Tibial nerve (tissue), 4 donors: ENCODE results near the gene THBS4. TPM values are rescaled to one million over a fixed set of nuclear protein-coding genes. Genes with fewer than 3 reads are reported as not detected.

ENCODE experiments used
- DNase-seq, 2 donors: peaks; one replicate each; pipeline ENCODE4 v3.0.0-alpha.2; 2019; ENCODE audit warnings: low spot score in 2 of 2
- H3K27ac ChIP-seq, 4 donors: fragments of 200-600 bp; sonication (generic) in 3 of 4; one replicate each; pipeline ENCODE4 v1.5.1; 2017 to 2019; ENCODE audit warnings: mild to moderate bottlenecking in 1 of 4
- H3K27me3 ChIP-seq, 2 donors: fragments of 200-600 bp; sonication (generic) in 1 of 2; one replicate each; pipeline versions ENCODE4 v1.5.1 to v1.6.0; 2017 to 2019
- H3K36me3 ChIP-seq, 3 donors: fragments of 200-600 bp; sonication (generic); one replicate each; pipeline ENCODE4 v1.5.1; 2018 to 2019
- H3K4me1 ChIP-seq, 4 donors: fragments of 200-600 bp; sonication (generic) in 3 of 4; one replicate each; pipeline ENCODE4 v1.5.1; 2017 to 2019
- H3K4me3 ChIP-seq, 4 donors: fragments of 200-600 bp; sonication (generic) in 3 of 4; one replicate each; pipeline ENCODE4 v1.5.1; 2017 to 2019; ENCODE audit warnings: mild to moderate bottlenecking in 1 of 4, moderate library complexity in 1 of 4
- H3K9me3 ChIP-seq, 4 donors: fragments of 200-600 bp; sonication (generic) in 3 of 4; one replicate each; pipeline ENCODE4 v1.5.1; 2017 to 2019
- EP300 ChIP-seq, 2 donors: sonication (generic); formaldehyde crosslinking; IDR thresholded peaks; one replicate each; pipeline ENCODE4 v1.6.1; 2017; ENCODE audit warnings: antibody characterized with exemption in 2 of 2, mild to moderate bottlenecking in 1 of 2
- POLR2A ChIP-seq, 2 donors: fragments of 450-650 bp; IDR thresholded peaks; one replicate each; pipeline ENCODE4 v1.6.1; 2017; ENCODE audit warnings: antibody characterized with exemption in 2 of 2, mild to moderate bottlenecking in 2 of 2, moderate library complexity in 2 of 2
- WGBS, 2 donors: methylation state at CpG; one replicate each; pipeline ENCODE4 v1.1.5; 2018; 5-methylcytosine and 5-hydroxymethylcytosine counted together
- total RNA-seq, 4 donors: library from RNA; depleted of rRNA; stranded (reverse); fragments of >200 nt; gene quantifications; one replicate each; pipeline ENCODE4 v1.1.0, GENCODE V29; 2016
- TF ChIP-seq, protein P1 (sequence below), 5 experiments: fragments of 200-600 bp in 3 of 5; fragments of 450-650 bp in 2 of 5; sonication (generic) in 3 of 5; IDR thresholded peaks; one replicate each; pipeline ENCODE4 v1.5.1; 2016 to 2019; ENCODE audit warnings: antibody characterized with exemption in 5 of 5, mild to moderate bottlenecking in 3 of 5, moderate library complexity in 2 of 5

Gene THBS4
- total RNA-seq, 4 donors from 2014 or later = 99.0 to 376 (median 157) TPM

DNA sequence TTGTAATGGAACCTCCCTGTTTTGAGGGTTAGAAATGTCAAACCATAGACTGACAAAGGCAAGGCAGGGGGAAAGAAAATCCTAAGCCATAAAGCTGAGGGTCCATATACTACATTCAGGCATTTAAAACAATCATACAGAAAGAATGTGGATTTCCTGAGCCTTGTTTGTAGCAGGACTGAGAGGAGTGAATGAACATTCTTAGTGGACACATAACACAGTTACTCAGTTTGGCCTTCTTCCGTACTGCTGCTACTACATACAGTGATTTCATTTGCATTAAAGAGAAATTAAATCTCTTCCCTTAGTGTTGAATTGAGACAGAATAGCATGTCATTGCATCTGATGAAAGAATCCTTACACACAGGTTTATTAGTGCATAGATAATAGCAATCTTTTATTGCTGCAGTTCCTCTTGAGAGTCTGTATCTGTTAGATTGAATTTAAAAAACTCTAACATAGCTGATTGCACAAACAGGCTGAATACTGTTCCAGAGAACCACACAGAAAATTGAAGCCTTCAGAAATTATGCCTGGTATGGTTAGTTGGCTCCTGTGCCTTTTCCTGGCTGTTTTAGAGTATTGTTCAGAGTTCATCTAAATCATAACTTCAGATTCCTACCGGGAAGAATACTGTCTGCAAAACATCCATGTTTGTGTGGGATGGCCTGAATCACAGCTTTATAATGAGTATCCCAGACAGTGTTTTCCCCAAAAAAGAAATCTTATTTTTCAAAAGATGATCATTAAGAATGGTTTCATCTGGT, 42.1 kb upstream of the THBS4 start:
- DNase-seq = no peak
- Histone ChIP-seq H3K4me1 (peaks cover 0 to 29% (median 7%) of the 10 kb centered on the region in 4 donors), H3K9me3 (no peaks in the 10 kb centered on the region), H3K36me3 (peaks cover 0 to 10% (median 0%) of the 10 kb centered on the region in 3 donors), H3K27ac (no peak overlapping the region), H3K4me3 (no peak overlapping the region), H3K27me3 (no peaks in the 10 kb centered on the region)
- 30 to 58% methylated on average over 2 of the region's 2 CpGs for WGBS, 2 donors
- TF ChIP-seq, protein P1, sequence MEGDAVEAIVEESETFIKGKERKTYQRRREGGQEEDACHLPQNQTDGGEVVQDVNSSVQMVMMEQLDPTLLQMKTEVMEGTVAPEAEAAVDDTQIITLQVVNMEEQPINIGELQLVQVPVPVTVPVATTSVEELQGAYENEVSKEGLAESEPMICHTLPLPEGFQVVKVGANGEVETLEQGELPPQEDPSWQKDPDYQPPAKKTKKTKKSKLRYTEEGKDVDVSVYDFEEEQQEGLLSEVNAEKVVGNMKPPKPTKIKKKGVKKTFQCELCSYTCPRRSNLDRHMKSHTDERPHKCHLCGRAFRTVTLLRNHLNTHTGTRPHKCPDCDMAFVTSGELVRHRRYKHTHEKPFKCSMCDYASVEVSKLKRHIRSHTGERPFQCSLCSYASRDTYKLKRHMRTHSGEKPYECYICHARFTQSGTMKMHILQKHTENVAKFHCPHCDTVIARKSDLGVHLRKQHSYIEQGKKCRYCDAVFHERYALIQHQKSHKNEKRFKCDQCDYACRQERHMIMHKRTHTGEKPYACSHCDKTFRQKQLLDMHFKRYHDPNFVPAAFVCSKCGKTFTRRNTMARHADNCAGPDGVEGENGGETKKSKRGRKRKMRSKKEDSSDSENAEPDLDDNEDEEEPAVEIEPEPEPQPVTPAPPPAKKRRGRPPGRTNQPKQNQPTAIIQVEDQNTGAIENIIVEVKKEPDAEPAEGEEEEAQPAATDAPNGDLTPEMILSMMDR (IDR thresholded peaks at IDR 0.05) = no peak
- no peak for TF ChIP-seq POLR2A (IDR thresholded peaks at IDR 0.05)

DNA sequence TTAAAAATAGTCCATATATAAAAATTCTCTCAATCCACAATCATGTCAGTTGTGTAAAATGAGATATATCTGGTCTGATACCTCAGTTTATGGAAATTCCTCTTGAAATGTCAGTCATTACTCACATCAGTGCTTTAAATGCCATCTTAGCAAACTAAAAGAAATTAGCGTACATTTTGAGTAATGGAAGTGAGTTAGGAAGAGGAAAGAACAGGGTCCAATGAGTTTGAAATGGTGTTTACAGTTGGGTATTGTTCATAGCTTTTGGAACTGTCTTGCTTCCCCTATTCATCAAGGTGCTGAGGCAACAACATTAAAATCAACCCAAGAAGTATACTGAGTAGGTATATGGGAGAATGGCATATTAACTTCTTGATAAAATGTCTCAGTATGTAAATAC, 35.4 kb upstream of the THBS4 start:
- H3K36me3 ChIP-seq = peaks cover 0 to 8% (median 0%) of the 10 kb centered on the region in 3 donors
- H3K27ac ChIP-seq = no peak overlapping the region
- no peaks in the 10 kb centered on the region for H3K4me1 ChIP-seq
- no peak for TF ChIP-seq EP300 (IDR thresholded peaks at IDR 0.05)
- TF ChIP-seq, protein P1 (IDR thresholded peaks at IDR 0.05) = no peak
- TF ChIP-seq POLR2A (IDR thresholded peaks at IDR 0.05) = no peak
- DNase-seq = no peak
- no peaks in the 10 kb centered on the region for H3K9me3 ChIP-seq
- H3K4me3 ChIP-seq = no peak overlapping the region
- 93 to 94% methylated on average over 1 of the region's 1 CpG for WGBS, 2 donors
- H3K27me3 ChIP-seq = no peaks in the 10 kb centered on the region

DNA sequence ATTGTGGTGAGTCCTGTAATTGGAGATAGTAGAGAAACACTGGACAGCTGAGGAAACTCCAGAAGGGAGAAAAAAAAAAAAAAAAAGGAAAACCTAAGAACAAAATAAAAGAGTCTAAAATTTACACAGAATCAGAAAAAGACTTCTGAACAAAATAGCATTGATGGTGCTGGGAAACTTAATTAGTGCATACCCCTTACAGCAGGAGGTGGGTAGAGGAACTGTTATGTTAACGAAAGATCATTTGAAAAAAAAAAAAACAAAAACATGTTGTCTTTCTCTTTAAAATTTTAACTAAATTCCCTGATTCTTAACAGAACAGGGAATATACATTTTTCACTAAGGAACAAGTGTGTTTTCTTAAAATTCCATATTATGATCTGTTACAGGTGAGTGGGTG, 32.5 kb upstream of the THBS4 start:
- TF ChIP-seq POLR2A (IDR thresholded peaks at IDR 0.05) (no peak), EP300 (IDR thresholded peaks at IDR 0.05) (no peak)
- TF ChIP-seq, protein P1 (IDR thresholded peaks at IDR 0.05) = no peak
- DNase-seq = no peak
- no peaks in the 10 kb centered on the region for H3K27me3 ChIP-seq
- H3K9me3 ChIP-seq = no peaks in the 10 kb centered on the region
- H3K4me1 ChIP-seq = no peaks in the 10 kb centered on the region
- peaks cover 0 to 8% (median 0%) of the 10 kb centered on the region in 3 donors for H3K36me3 ChIP-seq
- H3K27ac ChIP-seq = no peak overlapping the region
- 86 to 96% methylated on average over 1 of the region's 1 CpG for WGBS, 2 donors
- H3K4me3 ChIP-seq = no peak overlapping the region

DNA sequence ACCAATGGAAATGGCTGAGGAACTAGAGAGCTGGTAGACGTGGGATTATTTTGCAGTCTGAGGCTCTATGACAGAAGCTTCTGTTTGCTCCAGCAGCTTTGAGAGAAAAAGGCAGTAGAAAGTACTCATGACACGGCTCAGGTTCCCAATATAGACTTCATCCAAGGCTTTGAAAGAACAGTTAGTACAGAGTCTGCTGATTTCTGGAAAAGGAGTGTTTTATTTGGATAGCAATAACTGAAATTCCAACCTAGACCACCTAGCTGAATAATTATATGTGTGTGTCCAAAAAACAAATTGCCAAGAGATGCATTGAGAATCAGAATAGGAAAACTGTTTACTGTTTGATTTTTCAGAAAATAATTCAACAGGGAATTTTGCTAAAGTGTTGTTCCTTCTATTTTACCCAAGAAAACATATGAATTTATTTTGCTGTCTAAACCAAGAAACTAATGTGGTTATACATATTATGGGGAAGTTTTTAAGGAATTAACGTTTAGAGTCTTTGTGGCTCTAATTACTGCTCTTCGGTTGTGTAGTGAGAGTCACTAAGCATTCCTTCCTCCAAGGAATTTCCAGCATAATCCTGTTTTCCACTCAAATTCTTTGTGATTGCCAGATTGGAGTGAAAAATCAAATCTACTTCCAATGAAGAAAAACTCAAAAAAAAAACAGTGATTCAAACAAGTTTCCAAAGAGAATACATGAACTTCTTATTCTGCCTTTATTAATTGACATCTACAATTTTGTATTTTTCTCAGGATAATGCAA, 26.0 kb upstream of the THBS4 start:
- Histone ChIP-seq H3K36me3 (no peaks in the 10 kb centered on the region), H3K4me1 (peaks cover 0 to 7% (median 0%) of the 10 kb centered on the region in 4 donors), H3K4me3 (no peak overlapping the region), H3K27ac (peak overlapping the region in 3 of 4 donors; percentile 9 to 60 (median 54)), H3K9me3 (no peaks in the 10 kb centered on the region), H3K27me3 (no peaks in the 10 kb centered on the region)
- TF ChIP-seq, protein P1 (IDR thresholded peaks at IDR 0.05) = no peak
- TF ChIP-seq EP300 (IDR thresholded peaks at IDR 0.05) (no peak), POLR2A (IDR thresholded peaks at IDR 0.05) (no peak)
- 37 to 47% methylated on average over 4 of the region's 4 CpGs for WGBS, 2 donors
- DNase-seq = no peak
